Spleen (tissue), 7 donors: ENCODE data around the gene HBZ.

Experiments used
- CTCF ChIP-seq, 11 experiments: fragments of 200-600 bp in 7 of 11; fragments of 450-650 bp in 4 of 11; sonication (generic) in 4 of 11; IDR thresholded peaks in 8 of 11; conservative IDR thresholded peaks in 3 of 11; 1 replicate in 7 of 11; 2 replicates in 4 of 11; pipeline versions ENCODE4 v1.4.0 to v1.8.0; 2016 to 2021; ENCODE audit warnings: antibody characterized with exemption in 11 of 11, inconsistent platforms in 4 of 11, mild to moderate bottlenecking in 1 of 11
- POLR2A ChIP-seq, 3 donors: fragments of 450-650 bp; IDR thresholded peaks; one replicate each; pipeline ENCODE4 v1.5.1; 2017; ENCODE audit warnings: antibody characterized with exemption in 3 of 3, mild to moderate bottlenecking in 1 of 3
- donor health status: DM: no; HTN: no; CAD: no; lungs with moderate emphysema.
- donor health status: DM: no; HTN: no; CAD: no.
- donor health status: DM: no; HTN: no; CAD: no.

GRCh38 chr16:132120-132519 is 20.3 kb upstream of the HBZ start:
- no peak for TF ChIP-seq POLR2A (IDR thresholded peaks at IDR 0.05)
- TF ChIP-seq CTCF (IDR thresholded peaks at IDR 0.05 in 8 of 11, conservative IDR thresholded peaks at IDR 0.05 in 3 of 11) = no peak
